HK-2 (cell line): Measurements from ENCODE around the gene RXYLT1.
"Not testable (repeated sequence)": the region's sequence is repeated elsewhere in the genome, so short reads cannot be mapped to it uniquely, and the experiment has no call there.

Experiments used
- DNase-seq: peaks from one replicate; pipeline ENCODE4 v3.0.0-alpha.2; 2018; ENCODE audit not compliant: unreplicated experiment

The RXYLT1 gene

DNA sequence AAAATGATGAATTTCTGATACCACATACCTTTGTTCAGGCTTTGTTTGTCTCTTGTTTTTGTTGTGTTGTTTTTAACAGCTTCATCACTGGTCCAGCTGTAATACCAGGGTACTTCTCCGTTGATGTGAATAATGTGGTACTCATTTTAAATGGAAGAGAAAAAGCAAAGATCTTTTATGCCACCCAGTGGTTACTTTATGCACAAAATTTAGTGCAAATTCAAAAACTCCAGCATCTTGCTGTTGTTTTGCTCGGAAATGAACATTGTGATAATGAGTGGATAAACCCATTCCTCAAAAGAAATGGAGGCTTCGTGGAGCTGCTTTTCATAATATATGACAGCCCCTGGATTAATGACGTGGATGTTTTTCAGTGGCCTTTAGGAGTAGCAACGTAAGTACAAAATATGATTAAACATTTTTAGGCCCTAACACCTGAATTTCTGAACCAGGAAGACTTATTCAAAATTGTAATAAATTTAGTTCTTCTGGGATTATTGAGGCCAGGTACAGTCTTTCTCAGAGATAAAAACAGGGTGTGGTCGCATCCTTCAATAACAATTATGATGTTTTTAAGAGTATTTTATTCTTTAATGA is 22.4 kb downstream of the RXYLT1 start:
- DNase-seq, result no peak

DNA sequence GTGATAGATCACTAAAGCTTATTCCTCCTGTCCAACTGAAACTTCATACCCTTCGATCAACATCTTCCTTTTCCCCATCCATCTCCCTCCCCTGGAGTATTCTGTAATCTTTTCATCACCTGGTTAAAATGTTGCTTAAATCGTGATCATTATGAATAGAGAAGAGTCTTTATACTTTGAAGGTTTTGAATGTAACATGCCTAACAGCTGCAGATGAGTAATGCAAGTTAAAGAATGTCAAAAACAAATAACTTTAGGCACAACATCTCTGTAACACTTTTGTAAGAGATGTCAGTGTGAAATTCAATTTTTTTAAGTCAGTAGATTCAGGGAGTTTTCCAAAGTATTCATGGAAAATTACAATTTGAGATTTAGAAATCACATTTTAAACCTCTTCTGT is 25.0 kb downstream of the RXYLT1 start:
- DNase-seq, result no peak

DNA sequence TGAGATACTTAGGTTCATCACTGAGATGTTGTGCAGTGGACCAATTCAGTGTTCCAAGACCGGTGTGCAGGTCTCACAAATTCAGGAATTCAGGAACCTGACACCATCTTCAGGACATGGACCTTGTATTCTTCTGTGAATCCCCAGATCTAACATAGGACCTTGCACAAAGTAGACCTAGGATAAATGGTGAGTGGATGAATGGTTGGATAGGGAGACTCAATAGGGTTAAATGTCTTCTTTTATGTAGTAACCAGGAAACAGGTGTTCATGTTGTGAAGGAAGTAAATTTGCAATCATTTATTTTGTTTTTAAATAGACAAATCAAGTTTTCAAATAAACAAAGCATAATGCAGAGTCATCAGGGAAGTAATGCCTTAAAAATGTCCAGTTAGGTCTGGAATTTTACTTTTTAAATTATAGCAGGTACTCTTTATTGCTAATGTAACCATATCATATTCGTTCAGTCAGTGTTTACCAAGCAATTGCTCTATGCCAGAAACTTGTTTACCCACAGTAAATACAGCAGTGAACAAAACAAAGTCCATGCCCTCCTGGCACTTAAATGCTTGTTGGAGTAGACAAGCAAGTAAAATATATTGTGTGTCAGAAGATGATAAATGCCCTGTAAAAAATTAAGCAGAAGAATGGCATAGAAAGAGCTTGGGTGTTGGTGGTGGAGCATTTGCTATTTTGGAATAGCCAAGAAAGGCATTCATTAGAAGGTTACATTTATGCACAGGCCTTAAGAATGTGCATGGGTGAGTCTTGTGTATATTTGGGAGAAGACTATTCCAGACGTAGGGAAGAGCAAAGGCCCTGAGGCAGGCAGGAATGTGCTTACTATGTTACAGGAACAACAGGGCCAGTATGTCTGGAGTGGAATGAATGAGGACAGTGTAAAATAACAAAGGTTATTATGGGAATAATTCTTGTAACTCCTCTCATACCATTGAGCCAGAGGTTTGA is 26.3 kb downstream of the RXYLT1 start:
- DNase-seq, result no peak

DNA sequence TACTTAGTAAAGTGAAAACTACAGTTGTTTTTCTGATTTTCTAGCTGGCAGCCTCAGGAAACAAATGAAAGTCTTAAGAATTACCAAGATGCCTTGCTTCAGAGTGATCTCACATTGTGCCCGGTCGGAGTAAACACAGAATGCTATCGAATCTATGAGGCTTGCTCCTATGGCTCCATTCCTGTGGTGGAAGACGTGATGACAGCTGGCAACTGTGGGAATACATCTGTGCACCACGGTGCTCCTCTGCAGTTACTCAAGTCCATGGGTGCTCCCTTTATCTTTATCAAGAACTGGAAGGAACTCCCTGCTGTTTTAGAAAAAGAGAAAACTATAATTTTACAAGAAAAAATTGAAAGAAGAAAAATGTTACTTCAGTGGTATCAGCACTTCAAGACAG is 28.9 kb downstream of the RXYLT1 start:
- DNase-seq, result no peak

DNA sequence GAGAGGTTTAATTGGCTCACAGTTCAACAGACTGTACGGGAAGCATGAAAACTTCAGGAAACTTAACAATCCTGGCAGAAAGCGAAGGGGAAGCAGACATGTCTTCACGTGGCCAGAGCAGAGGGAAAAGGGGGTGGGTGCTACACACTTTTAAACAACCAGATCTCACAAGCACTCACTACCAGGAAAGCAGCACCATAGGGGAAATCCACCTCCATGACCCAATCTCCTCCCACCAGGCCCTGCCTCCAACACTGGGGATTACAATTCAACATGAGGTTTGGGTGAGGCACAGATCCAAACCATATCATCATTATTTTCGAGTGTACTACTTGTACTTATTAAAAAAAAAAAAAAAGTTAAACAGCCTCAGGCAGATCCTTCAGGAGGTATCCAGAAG is 29.9 kb downstream of the RXYLT1 start:
- no peak for DNase-seq

DNA sequence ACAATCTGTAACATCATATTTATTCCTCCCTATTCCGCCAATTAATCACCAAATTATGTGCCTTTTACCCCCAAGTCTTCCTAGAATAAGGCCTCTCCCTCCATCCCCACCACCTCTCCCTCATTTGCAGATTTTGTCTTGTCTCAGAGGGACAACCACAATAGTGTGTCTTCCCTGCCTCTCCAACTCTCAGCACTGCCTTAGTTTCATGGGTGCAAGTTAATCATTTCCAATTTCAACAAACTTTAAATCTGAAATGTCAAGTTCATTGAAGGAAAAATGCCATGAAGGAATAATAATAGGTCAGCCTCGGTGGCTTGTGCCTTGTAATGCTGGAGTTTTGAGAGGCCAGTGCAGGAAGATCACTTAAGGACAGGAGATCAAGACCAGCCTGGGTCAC is 31.6 kb downstream of the RXYLT1 start:
- no peak for DNase-seq

DNA sequence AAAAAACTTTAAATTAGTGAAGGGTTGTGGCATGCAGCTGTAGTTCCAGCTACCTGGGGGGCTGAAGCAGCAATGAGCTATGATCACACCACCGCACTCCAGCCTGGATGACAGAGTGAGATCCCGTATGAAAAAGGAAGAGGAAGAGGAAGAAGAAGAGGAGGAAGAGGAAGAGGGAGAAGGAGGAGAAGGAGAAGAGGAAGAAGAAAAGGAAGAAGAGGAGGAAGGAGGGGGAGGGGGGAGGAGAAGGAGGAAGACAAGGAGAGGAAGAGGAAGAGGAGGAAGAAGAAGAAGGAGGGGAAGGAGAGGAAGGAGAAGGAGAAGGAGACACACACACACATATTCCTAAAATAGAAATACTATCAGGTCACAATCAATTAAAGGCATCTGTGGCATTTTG is 32.0 kb downstream of the RXYLT1 start:
- DNase-seq, result no peak

DNA sequence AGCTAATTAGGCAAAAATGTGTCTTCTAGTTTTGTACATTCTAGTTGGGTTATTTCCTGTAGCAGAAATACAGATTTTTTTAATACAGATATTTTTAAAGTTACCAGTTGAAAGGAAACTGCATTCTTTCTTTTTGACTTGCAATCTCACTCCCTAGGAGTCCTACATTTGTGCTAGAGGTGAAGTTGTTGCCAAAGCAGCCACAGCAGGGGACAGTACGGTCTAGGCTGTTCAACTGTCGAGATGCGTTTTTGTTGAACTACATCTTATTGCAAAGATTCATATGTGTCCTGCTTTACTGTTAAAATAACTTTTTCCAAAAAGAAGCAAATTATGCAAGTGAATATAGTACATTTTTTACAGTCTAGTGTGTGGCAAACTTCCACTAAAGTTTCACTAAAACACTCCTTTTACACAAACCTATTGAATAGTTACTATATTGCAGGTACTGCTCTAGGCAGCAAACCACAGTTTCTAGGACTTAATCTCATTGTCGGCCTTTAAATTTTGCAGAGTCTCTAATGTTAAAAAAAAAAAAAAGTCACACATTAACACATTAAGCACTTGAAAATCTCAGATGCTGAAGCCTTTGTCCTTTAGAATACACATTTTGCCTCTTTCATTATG is 34.5 kb downstream of the RXYLT1 start:
- no peak for DNase-seq

DNA sequence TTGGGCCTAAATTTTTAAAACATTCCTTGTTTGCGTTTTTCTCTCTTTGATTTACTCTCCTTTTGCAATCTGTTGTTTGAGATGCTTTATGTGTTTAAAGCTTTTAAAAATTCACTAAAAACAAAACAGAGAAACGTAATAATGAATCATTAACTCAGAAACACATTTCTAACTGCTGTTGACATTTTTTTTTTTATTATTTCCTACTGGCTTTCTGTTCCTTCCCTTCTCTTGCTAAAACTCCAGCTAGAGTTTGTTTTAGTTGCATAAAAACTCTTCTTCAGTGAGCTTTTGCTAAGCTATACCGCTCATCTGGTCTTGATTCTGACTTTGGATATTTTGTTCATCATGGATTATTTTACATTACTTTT is 35.8 kb downstream of the RXYLT1 start:
- no peak for DNase-seq

DNA sequence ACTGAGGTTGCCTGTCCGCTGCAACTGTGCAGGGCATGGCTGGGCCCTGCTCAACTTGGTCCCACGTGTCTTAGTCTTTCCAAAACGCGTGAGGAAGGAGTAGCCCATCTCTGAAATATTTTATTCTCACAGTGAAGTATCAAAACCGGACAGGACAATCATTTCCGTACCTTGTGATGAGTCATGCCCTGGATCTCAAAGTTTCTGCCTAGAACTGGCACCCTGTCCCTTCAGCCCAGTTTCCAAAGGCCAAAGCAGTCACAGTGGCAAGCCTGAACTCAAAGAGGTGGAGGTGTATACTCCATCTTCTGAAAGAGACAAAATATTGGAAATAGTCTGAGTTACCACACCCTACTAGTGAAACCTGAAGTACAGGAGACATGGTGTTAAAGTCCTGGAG is 36.3 kb downstream of the RXYLT1 start:
- no peak for DNase-seq

DNA sequence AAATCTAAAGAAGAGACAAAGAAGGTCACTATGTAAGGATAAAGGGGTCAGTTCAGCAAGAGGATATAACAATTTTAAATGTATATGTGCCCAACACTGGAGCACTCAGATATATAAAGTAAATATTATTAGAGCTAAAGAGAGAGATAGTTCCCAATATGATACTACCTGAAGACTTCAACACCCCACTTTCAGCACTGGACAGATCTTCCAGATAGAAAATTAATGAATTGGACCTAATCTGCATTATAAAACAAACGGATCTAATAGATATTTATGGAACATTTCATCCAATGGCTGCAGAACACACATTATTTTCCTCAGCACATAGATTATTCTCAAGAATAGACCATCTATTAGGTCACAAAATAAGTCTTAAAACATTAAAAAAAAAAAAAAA is 40.7 kb downstream of the RXYLT1 start:
- no peak for DNase-seq

DNA sequence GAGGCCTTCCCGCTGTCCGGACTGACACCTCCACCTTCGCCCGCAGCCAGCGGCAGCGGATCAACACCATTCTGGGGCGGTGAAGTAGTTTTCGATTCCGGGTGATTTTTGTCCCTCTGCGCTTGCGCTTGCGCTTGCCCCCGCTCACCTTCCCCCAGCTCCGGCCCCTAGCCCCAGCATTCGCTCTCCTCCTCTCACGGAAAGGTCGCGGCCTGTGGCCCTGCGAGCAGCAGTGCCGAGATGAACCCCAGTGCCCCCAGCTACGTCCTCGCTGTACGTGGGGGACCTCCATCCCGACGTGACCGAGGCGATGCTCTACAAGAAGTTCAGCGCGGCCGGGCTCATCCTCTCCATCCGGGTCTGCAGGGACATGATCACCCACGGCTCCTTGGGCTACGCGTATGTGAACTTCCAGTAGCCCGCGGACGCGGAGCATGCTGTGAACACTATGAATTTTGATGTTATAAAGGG is 42.1 kb downstream of the RXYLT1 start:
- no peak for DNase-seq

DNA sequence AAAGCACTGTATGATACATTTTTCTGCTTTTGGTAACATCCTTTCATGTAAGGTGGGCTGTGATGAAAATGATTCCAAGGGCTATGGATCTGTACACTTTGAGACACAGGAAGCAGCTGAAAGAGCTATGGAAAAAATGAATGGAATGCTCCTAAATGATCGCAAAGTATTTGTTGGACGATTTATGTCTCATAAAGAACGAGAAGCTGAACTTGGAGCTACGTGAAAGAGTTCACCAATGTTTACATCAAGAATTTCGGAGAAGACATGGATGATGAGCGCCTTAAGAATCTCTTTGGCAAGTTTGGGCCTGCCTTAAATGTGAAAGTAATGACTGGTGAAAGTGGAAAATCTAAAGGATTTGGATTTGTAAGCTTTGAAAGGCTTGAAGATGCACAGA is 42.6 kb downstream of the RXYLT1 start:
- no peak for DNase-seq

DNA sequence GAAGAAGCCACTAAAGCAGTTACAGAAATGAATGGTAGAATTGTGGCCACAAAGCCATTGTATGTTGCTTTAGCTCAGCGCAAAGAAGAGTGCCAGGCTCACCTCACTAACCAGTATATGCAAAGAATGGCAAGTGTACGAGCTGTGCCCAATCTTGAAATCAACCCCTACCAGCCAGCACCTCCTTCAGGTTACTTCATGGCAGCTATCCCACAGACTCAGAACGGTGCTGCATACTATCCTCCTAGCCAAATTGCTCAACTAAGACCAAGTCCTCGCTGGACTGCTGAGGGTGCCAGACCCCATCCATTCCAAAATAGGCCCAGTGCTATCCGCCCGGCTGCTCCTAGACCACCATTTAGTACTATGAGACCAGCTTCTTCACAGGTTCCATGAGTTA is 43.3 kb downstream of the RXYLT1 start:
- DNase-seq, result no peak

DNA sequence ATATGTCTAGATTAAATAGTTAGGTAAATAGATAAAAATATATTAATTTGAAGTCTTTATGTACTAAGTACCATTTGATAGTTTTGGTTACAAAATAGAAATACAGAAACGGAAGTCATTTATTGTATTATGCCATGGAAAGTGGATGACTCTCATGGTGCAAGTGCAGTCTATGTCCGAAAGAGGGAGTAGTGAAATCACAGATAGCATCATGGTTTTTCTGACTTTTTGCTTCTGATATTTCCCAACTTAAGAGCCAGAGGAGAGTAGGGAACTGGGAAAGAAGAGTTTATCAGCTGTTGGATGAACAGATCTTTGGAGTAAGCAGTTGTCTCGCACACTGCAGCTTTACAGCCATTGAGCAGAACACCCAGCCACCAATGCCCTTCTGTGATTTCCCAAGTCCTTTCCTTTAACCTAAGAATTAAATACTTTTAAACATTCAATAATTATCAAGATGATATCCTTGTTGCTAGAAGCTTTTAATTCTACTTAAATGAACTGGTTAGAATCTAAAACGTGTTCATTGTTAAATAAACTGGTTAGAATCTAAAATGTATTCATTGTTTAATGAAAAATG is 46.4 kb downstream of the RXYLT1 start:
- DNase-seq, result no peak

DNA sequence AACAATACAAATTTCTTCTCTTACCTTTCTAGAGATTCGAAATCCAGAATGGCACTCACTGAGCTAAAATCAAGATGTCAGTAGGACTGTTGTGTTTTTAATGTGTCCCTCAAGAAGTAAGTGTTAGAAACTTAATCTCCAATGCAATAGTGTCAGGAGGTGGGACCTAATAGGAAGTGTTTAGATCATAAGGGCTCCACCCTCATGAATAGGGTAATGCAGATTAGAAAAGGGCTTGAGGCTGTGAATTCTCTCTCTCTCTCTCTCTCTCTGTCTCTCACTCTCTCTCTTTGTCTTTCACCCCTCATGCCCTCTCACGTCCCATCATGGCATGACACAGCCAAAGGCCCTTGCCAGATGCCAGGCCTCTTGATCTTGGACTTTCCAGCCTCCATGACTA is 49.2 kb downstream of the RXYLT1 start:
- no peak for DNase-seq

DNA sequence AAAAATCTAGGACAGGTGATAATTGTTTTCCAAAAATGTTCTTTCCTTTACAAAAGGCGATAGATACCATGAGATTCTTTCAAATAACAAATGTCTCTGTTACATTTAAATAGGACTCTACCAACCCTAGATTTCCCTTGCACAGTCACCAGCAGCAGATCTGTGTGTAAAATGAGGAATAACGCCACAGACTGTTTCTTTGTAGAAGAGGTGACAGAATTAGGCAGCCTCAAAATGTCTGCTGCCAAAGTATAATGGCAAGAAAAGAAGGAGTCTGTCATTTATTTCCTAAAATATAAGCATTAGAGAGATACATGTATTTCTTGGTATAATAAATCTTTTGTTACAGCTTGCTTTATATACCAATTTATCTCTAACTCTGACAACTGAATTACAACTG is 56.3 kb downstream of the RXYLT1 start:
- DNase-seq, result no peak

DNA sequence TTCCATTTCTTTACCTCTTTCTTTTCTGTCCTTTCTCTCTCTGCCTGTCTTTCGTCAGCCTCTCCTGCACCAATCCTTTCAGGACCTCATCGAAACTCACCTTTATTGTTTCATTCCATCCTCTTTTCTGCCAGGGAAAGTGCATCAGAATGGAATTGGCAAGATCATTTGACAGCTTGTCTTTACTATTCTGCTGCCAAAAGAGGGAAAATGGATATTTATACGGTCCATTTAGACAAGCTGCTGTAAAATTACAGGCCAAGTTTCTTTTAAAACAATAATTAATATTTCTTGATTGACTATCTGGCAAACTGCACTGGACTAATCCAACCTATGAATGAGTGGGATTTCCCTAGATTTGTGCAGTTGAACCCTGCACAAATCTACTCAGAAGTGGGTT is 57.2 kb downstream of the RXYLT1 start:
- no peak for DNase-seq

DNA sequence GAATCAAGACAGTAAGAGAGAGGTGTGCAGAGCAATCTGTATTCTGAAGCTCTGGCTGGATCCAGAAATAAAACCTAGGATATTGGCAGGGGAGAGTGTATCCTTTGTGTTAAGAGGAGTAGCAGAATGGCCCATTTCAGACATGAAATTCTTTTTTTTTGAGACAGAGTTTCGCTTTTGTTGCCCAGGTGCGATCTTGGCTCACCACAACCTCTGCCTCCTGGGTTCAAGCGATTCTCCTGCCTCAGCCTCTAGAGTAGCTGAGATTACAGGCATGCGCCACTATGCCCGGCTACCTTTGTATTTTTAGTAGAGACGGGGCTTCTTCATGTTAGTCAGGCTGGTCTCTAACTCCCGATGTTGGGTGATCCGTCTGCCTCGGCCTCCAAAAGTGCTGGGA is 58.7 kb downstream of the RXYLT1 start:
- no peak for DNase-seq

DNA sequence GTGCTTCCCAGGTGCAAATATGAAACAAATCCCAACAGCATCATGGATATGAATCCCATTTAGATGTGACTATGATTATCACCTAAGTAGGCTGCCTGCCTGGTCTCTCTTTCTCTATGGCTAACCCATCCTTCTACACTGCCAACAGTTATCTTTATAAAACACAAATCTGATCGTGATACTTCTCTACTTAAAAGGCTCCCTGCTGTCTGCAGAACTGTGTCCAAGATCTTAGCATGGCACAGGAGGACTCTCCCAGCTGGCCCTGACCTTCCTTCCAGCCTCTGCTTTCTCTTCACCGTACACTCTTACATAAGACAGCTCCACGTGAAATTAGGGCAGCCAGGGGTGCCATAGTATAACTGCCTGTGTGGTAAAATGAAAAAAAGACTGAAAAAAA is 61.3 kb downstream of the RXYLT1 start:
- no peak for DNase-seq

DNA sequence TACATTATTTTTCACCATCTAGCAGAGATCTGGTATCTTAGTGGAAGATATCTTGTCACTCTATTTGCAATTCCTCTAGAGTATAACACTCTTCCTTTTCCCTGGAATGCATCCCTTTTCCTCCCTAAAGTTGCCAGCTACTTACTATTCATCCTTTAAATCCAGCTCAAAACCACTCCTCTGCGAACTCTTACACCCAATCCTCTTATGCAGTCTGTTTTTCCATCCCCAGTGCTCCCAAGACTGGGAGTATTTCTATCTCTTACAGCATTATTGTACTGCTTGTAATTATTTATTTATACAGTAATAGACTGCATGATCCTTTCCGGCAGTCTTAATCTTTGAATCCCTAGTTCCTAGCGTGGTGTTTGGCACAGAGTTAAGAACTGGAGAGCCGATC is 61.9 kb downstream of the RXYLT1 start:
- DNase-seq, result no peak

DNA sequence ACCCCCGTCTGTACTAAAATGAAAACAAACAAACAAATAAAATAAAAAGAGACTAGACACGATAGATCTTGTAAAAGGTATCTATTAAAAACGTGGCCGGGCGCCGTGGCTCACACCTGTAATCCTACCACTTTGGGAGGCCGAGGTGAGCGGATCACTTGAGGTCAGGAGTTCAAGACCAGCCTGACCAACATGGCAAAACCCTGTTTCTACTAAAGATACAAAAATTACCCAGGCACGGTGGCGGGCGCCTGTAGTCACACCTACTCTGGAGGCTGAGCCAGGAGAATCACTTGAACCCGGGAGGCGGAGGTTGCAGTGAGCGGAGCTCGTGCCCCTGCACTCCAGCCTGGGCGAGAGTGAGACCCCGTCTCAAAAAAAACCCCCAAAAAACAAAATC is 63.0 kb downstream of the RXYLT1 start:
- not testable (repeated sequence) for DNase-seq
